CD14-positive monocyte (primary cell): ENCODE results near the gene NUDT8. TPM values are rescaled to one million over a fixed set of nuclear protein-coding genes. Genes with fewer than 3 reads are reported as not detected.
A peak's percentile ranks its signal among the peaks of the same experiment; 100 is the strongest.

Experiments used
- DNase-seq, 3 donors: peaks; one replicate each; pipeline ENCODE4 v3.0.0-alpha.2; 2011 to 2022
- H2AFZ ChIP-seq: 2 replicates; pipeline ENCODE4 v1.6.0; 2012; ENCODE audit warnings: mild to moderate bottlenecking, low read depth, low read length, inconsistent platforms; ENCODE audit not compliant: insufficient read depth, poor library complexity, severe bottlenecking
- H3K27ac ChIP-seq, 2 donors: 1 replicate in 1 of 2; 2 replicates in 1 of 2; pipeline ENCODE4 v1.5.1; 2012 to 2013; ENCODE audit warnings: low read length in 2 of 2, control low read depth in 1 of 2, inconsistent platforms in 1 of 2, low read depth in 1 of 2, mild to moderate bottlenecking in 1 of 2
- H3K27me3 ChIP-seq, 2 donors: one replicate each; pipeline versions ENCODE4 v1.6.0 to v1.6.1; 2011 to 2013; ENCODE audit warnings: low read length in 2 of 2; ENCODE audit not compliant: control insufficient read depth in 2 of 2, insufficient read depth in 2 of 2
- H3K36me3 ChIP-seq, 2 donors: replicated peaks in 1 of 2; 1 replicate in 1 of 2; 2 replicates in 1 of 2; pipeline versions ENCODE4 v1.5.1 to v1.6.1; 2012 to 2013; ENCODE audit warnings: low read length in 2 of 2, control low read depth in 1 of 2, inconsistent platforms in 1 of 2, mild to moderate bottlenecking in 1 of 2; ENCODE audit not compliant: insufficient read depth in 2 of 2, control insufficient read depth in 1 of 2
- H3K4me1 ChIP-seq, 2 donors: 1 replicate in 1 of 2; 2 replicates in 1 of 2; pipeline versions ENCODE4 v1.5.1 to v1.6.1; 2012 to 2013; ENCODE audit warnings: low read length in 2 of 2, control low read depth in 1 of 2, inconsistent platforms in 1 of 2, mild to moderate bottlenecking in 1 of 2, moderate library complexity in 1 of 2; ENCODE audit not compliant: insufficient read depth in 2 of 2, control insufficient read depth in 1 of 2
- H3K4me2 ChIP-seq: replicated peaks from 2 replicates; pipeline ENCODE3; 2012; ENCODE audit warnings: low read length, moderate library complexity, mild to moderate bottlenecking; ENCODE audit not compliant: poor library complexity, severe bottlenecking; ENCODE audit errors: extremely low read depth
- H3K4me3 ChIP-seq, 3 experiments: fragments of 200-600 bp in 1 of 3; sonication (generic) in 1 of 3; replicated peaks in 1 of 3; 1 replicate in 2 of 3; 2 replicates in 1 of 3; pipeline ENCODE4 v1.5.1; 2011 to 2013; ENCODE audit warnings: low read length in 3 of 3, mild to moderate bottlenecking in 3 of 3, control low read depth in 2 of 3, low read depth in 2 of 3, inconsistent platforms in 1 of 3, moderate library complexity in 1 of 3
- H3K79me2 ChIP-seq: 2 replicates; pipeline ENCODE4 v1.6.0; 2012; ENCODE audit warnings: mild to moderate bottlenecking, control low read depth, inconsistent platforms, low read length, moderate library complexity; ENCODE audit not compliant: insufficient read depth
- H3K9ac ChIP-seq: 2 replicates; pipeline ENCODE4 v1.6.0; 2017; ENCODE audit warnings: low read length, mild to moderate bottlenecking; ENCODE audit not compliant: insufficient read depth, poor library complexity, severe bottlenecking
- H3K9me3 ChIP-seq, 2 donors: replicated peaks in 1 of 2; 1 replicate in 1 of 2; 2 replicates in 1 of 2; pipeline versions ENCODE4 v1.5.1 to v1.6.1; 2012 to 2013; ENCODE audit warnings: low read length in 2 of 2, control low read depth in 1 of 2; ENCODE audit not compliant: control insufficient read depth in 1 of 2, insufficient read depth in 1 of 2
- H4K20me1 ChIP-seq: 2 replicates; pipeline ENCODE4 v1.6.0; 2012; ENCODE audit warnings: mild to moderate bottlenecking, low read length, control low read depth, moderate library complexity; ENCODE audit not compliant: insufficient read depth
- H3K27ac Mint-ChIP-seq, 7 donors: one replicate each; pipeline ENCODE4 v1.8.0; 2020; ENCODE audit warnings: mild to moderate bottlenecking in 7 of 7, mixed read lengths in 7 of 7, moderate library complexity in 6 of 7, inconsistent platforms in 2 of 7
- H3K27me3 Mint-ChIP-seq, 3 donors: one replicate each; pipeline ENCODE4 v1.8.0; 2021 to 2022; ENCODE audit warnings: low read depth in 3 of 3, mild to moderate bottlenecking in 3 of 3, mixed read lengths in 3 of 3, moderate library complexity in 3 of 3, inconsistent platforms in 1 of 3
- H3K36me3 Mint-ChIP-seq, 2 donors: one replicate each; pipeline ENCODE4 v1.8.0; 2020; ENCODE audit warnings: mixed read lengths in 2 of 2, inconsistent platforms in 1 of 2, mild to moderate bottlenecking in 1 of 2
- H3K4me1 Mint-ChIP-seq: one replicate; pipeline ENCODE4 v1.8.0; 2020; ENCODE audit warnings: mild to moderate bottlenecking, mixed read lengths
- H3K4me3 Mint-ChIP-seq, 2 donors: one replicate each; pipeline ENCODE4 v1.8.0; 2020; ENCODE audit warnings: mild to moderate bottlenecking in 2 of 2, mixed read lengths in 2 of 2, moderate library complexity in 1 of 2
- H3K9me3 Mint-ChIP-seq, 7 donors: one replicate each; pipeline ENCODE4 v1.8.0; 2020 to 2022; ENCODE audit warnings: mixed read lengths in 7 of 7, mild to moderate bottlenecking in 6 of 7, moderate library complexity in 6 of 7, inconsistent platforms in 2 of 7
- WGBS: methylation state at CpG from one replicate; pipeline ENCODE4 v1.1.5; 2013; ENCODE audit warnings: missing lambda C conversion rate; ENCODE audit not compliant: insufficient coverage; 5-methylcytosine and 5-hydroxymethylcytosine counted together
- intact Hi-C, 2 donors: fragments of 100-400 bp; cut with micrococcal nuclease; formaldehyde crosslinking; loops; one replicate each; pipeline versions ENCODE4 v1.15.0 to v1.15.1; 2023
- polyA plus RNA-seq, 3 donors: library from polyadenylated mRNA; depleted of rRNA in 1 of 3; unstranded in 2 of 3; stranded (reverse) in 1 of 3; fragments of 300-500 nt in 2 of 3; fragments of >200 nt in 1 of 3; fragmentation: Illumina TruSeq in 2 of 3; gene quantifications; 1 replicate in 2 of 3; 2 replicates in 1 of 3; pipeline ENCODE4 v1.2.3, GENCODE V29; 2012 to 2021
- TF ChIP-seq, protein P1 (sequence below): fragments of 200-600 bp; IDR thresholded peaks from one replicate; pipeline ENCODE4 v1.8.0; 2022; ENCODE audit warnings: antibody characterized with exemption, mild to moderate bottlenecking

NUDT8 gene
- polyA plus RNA-seq, 3 donors: 0.92 to 1.4 (median 1.3) TPM

DNA sequence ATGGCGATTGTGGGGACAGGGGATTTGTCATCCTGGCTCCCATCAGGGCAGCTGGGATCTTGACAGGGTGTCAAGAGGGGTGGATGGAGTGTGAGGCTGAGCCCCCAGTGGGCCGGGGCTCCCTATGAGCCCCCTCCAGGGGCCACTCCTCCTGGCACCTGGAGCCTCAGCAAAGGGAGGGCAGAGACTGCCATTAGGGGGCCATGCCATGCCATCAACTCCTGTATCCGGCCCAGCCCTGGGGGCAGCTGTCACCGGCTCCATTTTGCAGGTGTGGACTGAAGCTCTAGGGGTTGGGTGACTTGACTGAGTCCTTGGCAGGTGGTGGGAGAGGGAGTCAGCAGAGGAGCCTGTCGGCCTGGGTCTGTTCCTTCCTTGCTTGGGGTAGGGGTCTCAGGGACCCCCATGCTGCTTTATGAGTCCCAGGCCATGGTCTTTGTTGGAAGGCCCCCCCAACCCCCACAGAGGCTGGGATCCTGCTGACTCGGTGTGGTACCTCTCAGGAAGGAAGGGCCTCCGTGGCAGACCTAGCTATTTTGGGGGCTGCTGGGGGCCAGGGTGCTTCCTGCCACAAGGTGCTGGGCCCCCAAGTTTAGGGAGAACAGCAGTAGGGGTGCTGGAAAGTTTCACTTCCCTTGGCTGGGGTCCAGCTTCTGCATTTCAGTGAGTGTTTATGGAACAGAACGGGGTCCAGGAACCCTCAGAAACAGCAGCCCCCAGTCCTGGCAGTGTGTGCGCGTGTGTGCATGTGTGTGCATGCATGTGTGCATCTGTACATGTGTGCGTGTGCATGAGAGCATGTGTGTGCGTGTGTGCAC, 19.3 kb upstream of the NUDT8 start:
- peak overlapping the region in 1 of 3 experiments; percentile 82 for H3K4me3 ChIP-seq
- peak; percentile 48 to 69 (median 56) for DNase-seq
- intact Hi-C loops: no loop called here

DNA sequence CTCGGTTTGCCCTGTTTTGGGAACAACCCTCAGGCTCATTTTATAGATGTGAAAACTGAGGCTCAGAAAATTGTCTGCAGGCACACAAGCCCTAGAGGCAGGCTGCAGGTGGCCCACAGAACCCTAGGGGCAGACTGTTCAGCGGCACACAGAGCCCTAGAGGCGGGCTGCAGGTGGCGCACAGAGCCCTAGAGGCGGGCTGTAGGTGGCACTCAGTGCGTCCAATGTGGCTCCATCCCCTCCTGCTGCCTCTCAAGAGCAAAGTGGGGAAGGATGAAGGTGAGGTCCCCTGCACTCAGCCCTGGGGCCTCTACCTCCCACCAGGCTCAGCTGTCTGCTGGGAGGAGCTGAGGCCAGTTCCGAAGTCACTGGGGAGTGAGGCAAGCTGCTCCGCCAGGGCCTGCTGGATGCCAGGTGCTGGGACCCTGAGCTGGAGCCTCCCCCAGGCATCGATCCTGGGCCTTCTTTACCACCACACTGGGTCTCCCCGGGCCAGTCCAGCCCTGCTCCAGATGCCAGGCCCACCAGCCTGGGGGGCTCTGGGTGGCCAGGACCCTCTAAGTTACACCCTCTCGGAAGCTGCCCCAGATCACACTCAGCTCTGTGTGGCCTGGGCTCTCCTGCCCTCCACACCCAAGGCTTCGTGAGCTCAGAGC, 18.5 kb upstream of the NUDT8 start:
- peak overlapping the region; percentile 17 for H2AFZ ChIP-seq
- WGBS: 23% methylated on average over 8 of the region's 12 CpGs
- no peak overlapping the region for H3K4me2 ChIP-seq
- no peak overlapping the region for H3K9ac ChIP-seq
- peaks cover 3 to 13% (median 6%) of the 10 kb centered on the region in 7 donors for H3K9me3 Mint-ChIP-seq
- no peaks in the 10 kb centered on the region for H3K36me3 ChIP-seq
- no peak overlapping the region for H3K27ac Mint-ChIP-seq
- peak in 2 of 3 donors; percentile 9 to 25 for DNase-seq
- H4K20me1 ChIP-seq: no peaks in the 10 kb centered on the region
- peaks cover 0 to 20% of the 10 kb centered on the region in 2 donors for H3K27me3 ChIP-seq
- no peak overlapping the region for H3K27ac ChIP-seq
- no peaks in the 10 kb centered on the region for H3K36me3 Mint-ChIP-seq
- peak overlapping the region in 1 of 2 donors; percentile 48 for H3K4me3 Mint-ChIP-seq
- no peaks in the 10 kb centered on the region for H3K79me2 ChIP-seq
- TF ChIP-seq, protein P1, sequence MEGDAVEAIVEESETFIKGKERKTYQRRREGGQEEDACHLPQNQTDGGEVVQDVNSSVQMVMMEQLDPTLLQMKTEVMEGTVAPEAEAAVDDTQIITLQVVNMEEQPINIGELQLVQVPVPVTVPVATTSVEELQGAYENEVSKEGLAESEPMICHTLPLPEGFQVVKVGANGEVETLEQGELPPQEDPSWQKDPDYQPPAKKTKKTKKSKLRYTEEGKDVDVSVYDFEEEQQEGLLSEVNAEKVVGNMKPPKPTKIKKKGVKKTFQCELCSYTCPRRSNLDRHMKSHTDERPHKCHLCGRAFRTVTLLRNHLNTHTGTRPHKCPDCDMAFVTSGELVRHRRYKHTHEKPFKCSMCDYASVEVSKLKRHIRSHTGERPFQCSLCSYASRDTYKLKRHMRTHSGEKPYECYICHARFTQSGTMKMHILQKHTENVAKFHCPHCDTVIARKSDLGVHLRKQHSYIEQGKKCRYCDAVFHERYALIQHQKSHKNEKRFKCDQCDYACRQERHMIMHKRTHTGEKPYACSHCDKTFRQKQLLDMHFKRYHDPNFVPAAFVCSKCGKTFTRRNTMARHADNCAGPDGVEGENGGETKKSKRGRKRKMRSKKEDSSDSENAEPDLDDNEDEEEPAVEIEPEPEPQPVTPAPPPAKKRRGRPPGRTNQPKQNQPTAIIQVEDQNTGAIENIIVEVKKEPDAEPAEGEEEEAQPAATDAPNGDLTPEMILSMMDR: peak; percentile 28
- H3K4me1 Mint-ChIP-seq: peaks cover 45% of the 10 kb centered on the region
- H3K27me3 Mint-ChIP-seq: peaks cover 15 to 33% (median 29%) of the 10 kb centered on the region in 3 donors
- peaks cover 41 to 50% of the 10 kb centered on the region in 2 donors for H3K4me1 ChIP-seq
- no peak overlapping the region for H3K4me3 ChIP-seq
- intact Hi-C loops: no loop called here
- peaks cover 4 to 10% of the 10 kb centered on the region in 2 donors for H3K9me3 ChIP-seq

More for the DNA sequence above, 19.3 kb upstream of the NUDT8 start:
- no peaks in the 10 kb centered on the region for H3K36me3 Mint-ChIP-seq
- Histone ChIP-seq H3K4me1 (peaks cover 41 to 50% of the 10 kb centered on the region in 2 donors), H3K27me3 (peaks cover 0 to 20% of the 10 kb centered on the region in 2 donors), H3K9ac (no peak overlapping the region), H3K27ac (no peak overlapping the region), H2AFZ (peak overlapping the region; percentile 17), H3K4me2 (peak overlapping the region; percentile 75), H4K20me1 (no peaks in the 10 kb centered on the region), H3K36me3 (no peaks in the 10 kb centered on the region), H3K79me2 (no peaks in the 10 kb centered on the region), H3K9me3 (peaks cover 2 to 5% of the 10 kb centered on the region in 2 donors)
- 5% methylated on average over 9 of the region's 12 CpGs for WGBS
- H3K27me3 Mint-ChIP-seq: peaks cover 15 to 33% (median 29%) of the 10 kb centered on the region in 3 donors
- H3K9me3 Mint-ChIP-seq: peaks cover 2 to 11% (median 4%) of the 10 kb centered on the region in 7 donors
- TF ChIP-seq, protein P1: no peak
- peak overlapping the region in 1 of 2 donors; percentile 67 for H3K4me3 Mint-ChIP-seq
- H3K4me1 Mint-ChIP-seq: peaks cover 45% of the 10 kb centered on the region
- H3K27ac Mint-ChIP-seq: peak overlapping the region in 1 of 7 donors; percentile 40
